ENCODE measurements around the gene CDC27.

DNA sequence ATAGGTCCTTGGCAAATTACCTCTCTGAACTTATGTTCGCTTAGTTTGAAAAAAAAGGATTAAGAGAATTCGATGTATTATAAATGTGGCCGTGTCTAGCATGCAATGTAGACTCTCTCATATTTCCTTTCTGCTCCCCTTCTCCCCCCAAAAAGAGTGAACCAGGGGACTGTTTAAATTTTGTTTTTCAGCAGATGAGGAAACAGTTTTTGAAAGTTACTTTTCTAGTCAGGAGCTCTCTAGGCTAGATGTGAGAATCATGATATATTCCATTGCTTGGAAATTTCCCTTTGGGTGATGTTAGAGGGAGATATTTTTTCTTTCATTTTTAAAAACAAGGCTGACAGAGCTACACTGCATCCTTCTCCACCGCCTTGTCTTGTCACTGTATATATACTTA is 1.1 kb upstream of the CDC27 start:
- no peak for TF ChIP-seq CTCF (IDR thresholded peaks at IDR 0.05)
- TF ChIP-seq TCF7L2 (IDR thresholded peaks at IDR 0.05; ENCODE audit: low read depth, low read length) = no peak

All from Panc1 (cell line).